HCT116 (cell line): ENCODE measurements around the gene IP6K2.

Experiments used
- ATF3 ChIP-seq: IDR thresholded peaks from 2 replicates; pipeline ENCODE4 v1.6.1; 2012
- CEBPB ChIP-seq: IDR thresholded peaks from 2 replicates; pipeline ENCODE4 v1.6.1; 2012; ENCODE audit warnings: low read depth
- CTCF ChIP-seq, 3 experiments: fragments of 200-600 bp in 1 of 3; sonication (generic) in 1 of 3; IDR thresholded peaks in 2 of 3; conservative IDR thresholded peaks in 1 of 3; 2 replicates each; pipeline ENCODE4 v1.5.1; 2012 to 2017; ENCODE audit warnings: low read depth in 2 of 3, low read length in 2 of 3, antibody characterized with exemption in 1 of 3, borderline replicate concordance in 1 of 3, control low read depth in 1 of 3, mild to moderate bottlenecking in 1 of 3, mixed read lengths in 1 of 3, mixed run types in 1 of 3, moderate library complexity in 1 of 3; ENCODE audit not compliant: insufficient read depth in 1 of 3
- EZH2 ChIP-seq: fragments of 200-600 bp; sonication (generic); IDR thresholded peaks from 2 replicates; pipeline ENCODE4 v1.6.1; 2017; ENCODE audit warnings: antibody characterized with exemption, mixed run types
- EZH2phosphoT487 ChIP-seq: fragments of 200-600 bp; IDR thresholded peaks from 2 replicates; pipeline ENCODE4 v1.6.1; 2018; ENCODE audit warnings: antibody characterized with exemption, borderline replicate concordance
- POLR2AphosphoS5 ChIP-seq: IDR thresholded peaks from 2 replicates; pipeline ENCODE4 v1.6.1; 2011; ENCODE audit warnings: mild to moderate bottlenecking, low read depth, low read length, moderate library complexity
- REST ChIP-seq: IDR thresholded peaks from 2 replicates; pipeline ENCODE4 v1.6.1; 2012; ENCODE audit warnings: low read depth

GRCh38 chr3:48696601-48697000 lies 20.4 kb downstream of the IP6K2 start:
- TF ChIP-seq CTCF (IDR thresholded peaks at IDR 0.05 in 2 of 3, conservative IDR thresholded peaks at IDR 0.05 in 1 of 3; ENCODE audit: borderline replicate concordance in 1 of 3, insufficient read depth in 1 of 3, low read depth in 2 of 3, low read length in 2 of 3) (no peak), EZH2 (no peak), EZH2phosphoT487 (no peak), CEBPB (no peak), ATF3 (0 out of 2 replicates have a peak, but pooled peaks have one; percentile 21), POLR2AphosphoS5 (no peak), REST (no peak)
